ENCODE measurements around the gene TIMM22.

- TF ChIP-seq CTCF (conservative IDR thresholded peaks at IDR 0.05) (no peak), ZFX (IDR thresholded peaks at IDR 0.05) (no peak)
Measured at GRCh38 chr17:1038459-1039122, 41.7 kb downstream of the TIMM22 start.

Measured in C4-2B (cell line).